ES-I3 (cell line): ENCODE data around the gene HAUS6.
"Not testable (repeated sequence)": the region's sequence is repeated elsewhere in the genome, so short reads cannot be mapped to it uniquely, and the experiment has no call there.

Experiments
- H3K36me3 ChIP-seq: 2 replicates; pipeline ENCODE4 v1.6.1; 2013; ENCODE audit warnings: mild to moderate bottlenecking, low read length, control low read depth, moderate library complexity; ENCODE audit not compliant: insufficient read depth
- H3K4me1 ChIP-seq: 2 replicates; pipeline ENCODE4 v1.6.1; 2013; ENCODE audit warnings: mild to moderate bottlenecking, control low read depth, low read length; ENCODE audit not compliant: insufficient read depth
- H3K9ac ChIP-seq: 2 replicates; pipeline ENCODE4 v1.6.1; 2013; ENCODE audit warnings: low read depth, mild to moderate bottlenecking, low read length, moderate library complexity
- H3K9me3 ChIP-seq: 2 replicates; pipeline ENCODE4 v1.6.1; 2013; ENCODE audit warnings: mild to moderate bottlenecking, low read length, moderate library complexity; ENCODE audit not compliant: control insufficient read depth, insufficient read depth

HAUS6 gene

GRCh38 chr9:19101203-19101602 lies 1.5 kb downstream of the HAUS6 start:
- peak overlapping the region; percentile 80 for H3K9ac ChIP-seq
- H3K4me1 ChIP-seq: peaks cover 6% of the 10 kb centered on the region; the same call in 1 of the 2 replicates

GRCh38 chr9:19097431-19097830 lies 5.3 kb downstream of the HAUS6 start:
- H3K36me3 ChIP-seq: peaks cover 10% of the 10 kb centered on the region; the same call in 1 of the 2 replicates
- not testable (repeated sequence) for H3K9me3 ChIP-seq, H3K4me1 ChIP-seq, H3K9ac ChIP-seq

More at GRCh38 chr9:19101203-19101602, 1.5 kb downstream of the HAUS6 start:
- Histone ChIP-seq H3K36me3 (no peaks in the 10 kb centered on the region), H3K9me3 (no peaks in the 10 kb centered on the region)

- H3K36me3 ChIP-seq: peaks cover 25% of the 10 kb centered on the region
Measured at GRCh38 chr9:19087106-19088000, 15.4 kb downstream of the HAUS6 start.

GRCh38 chr9:19085295-19085694 lies 17.4 kb downstream of the HAUS6 start:
- no peaks in the 10 kb centered on the region for H3K9me3 ChIP-seq
- H3K36me3 ChIP-seq: peaks cover 16% of the 10 kb centered on the region
- H3K4me1 ChIP-seq: no peaks in the 10 kb centered on the region
- H3K9ac ChIP-seq: no peak overlapping the region

More at GRCh38 chr9:19087106-19088000, 15.4 kb downstream of the HAUS6 start:
- H3K4me1 ChIP-seq: no peaks in the 10 kb centered on the region
- no peak overlapping the region for H3K9ac ChIP-seq
- H3K9me3 ChIP-seq: no peaks in the 10 kb centered on the region

- peaks cover 17% of the 10 kb centered on the region for H3K36me3 ChIP-seq
- H3K9ac ChIP-seq: no peak overlapping the region
- no peaks in the 10 kb centered on the region for H3K9me3 ChIP-seq
- no peaks in the 10 kb centered on the region for H3K4me1 ChIP-seq
Measured at GRCh38 chr9:19074836-19075235, 27.9 kb downstream of the HAUS6 start.

GRCh38 chr9:19074229-19074628 lies 28.5 kb downstream of the HAUS6 start:
- Histone ChIP-seq H3K36me3 (peaks cover 22% of the 10 kb centered on the region), H3K4me1 (no peaks in the 10 kb centered on the region), H3K9me3 (no peaks in the 10 kb centered on the region), H3K9ac (no peak overlapping the region)

GRCh38 chr9:19057033-19057432 lies 45.7 kb downstream of the HAUS6 start:
- H3K36me3 ChIP-seq: peaks cover 29% of the 10 kb centered on the region
- H3K9ac ChIP-seq: no peak overlapping the region
- H3K4me1 ChIP-seq: no peaks in the 10 kb centered on the region; the same call in 1 of the 2 replicates
- no peaks in the 10 kb centered on the region for H3K9me3 ChIP-seq

GRCh38 chr9:19050637-19051591 lies 51.8 kb downstream of the HAUS6 start:
- H3K9me3 ChIP-seq: no peaks in the 10 kb centered on the region
- H3K36me3 ChIP-seq: no peaks in the 10 kb centered on the region
- H3K9ac ChIP-seq: peak overlapping the region; percentile 76
- H3K4me1 ChIP-seq: no peaks in the 10 kb centered on the region; the same call in none of the 2 replicates

GRCh38 chr9:19049917-19050636 lies 52.6 kb downstream of the HAUS6 start:
- Histone ChIP-seq H3K9ac (peak overlapping the region; percentile 76), H3K36me3 (no peaks in the 10 kb centered on the region), H3K9me3 (no peaks in the 10 kb centered on the region), H3K4me1 (no peaks in the 10 kb centered on the region; the same call in none of the 2 replicates)

GRCh38 chr9:19048966-19049916 lies 53.5 kb downstream of the HAUS6 start, which contains the start of gene RRAGA:
Gene RRAGA (plus strand): TSS chr9:19049427. CDS start chr9:19049660, 233 bp downstream.
- H3K4me1 ChIP-seq: no peaks in the 10 kb centered on the region; the same call in none of the 2 replicates
- no peaks in the 10 kb centered on the region for H3K36me3 ChIP-seq
- no peaks in the 10 kb centered on the region for H3K9me3 ChIP-seq
- peak within 1 kb of the TSS; percentile 76 for H3K9ac ChIP-seq

GRCh38 chr9:19036611-19037010 lies 66.1 kb downstream of the HAUS6 start:
- Histone ChIP-seq H3K9me3 (peaks cover 3% of the 10 kb centered on the region; the same call in 1 of the 2 replicates), H3K4me1 (no peaks in the 10 kb centered on the region), H3K9ac (no peak overlapping the region), H3K36me3 (no peaks in the 10 kb centered on the region)

GRCh38 chr9:19033015-19033414 lies 69.7 kb downstream of the HAUS6 start, which contains the start of gene SAXO1:
Gene SAXO1 (minus strand): TSS chr9:19033209. CDS start chr9:19032908, 301 bp downstream.
- Histone ChIP-seq H3K4me1 (no peaks in the 10 kb centered on the region), H3K36me3 (no peaks in the 10 kb centered on the region), H3K9ac (no peak within 1 kb of the TSS), H3K9me3 (peaks cover 3% of the 10 kb centered on the region; the same call in 1 of the 2 replicates)

- no peaks in the 10 kb centered on the region for H3K36me3 ChIP-seq
Measured at GRCh38 chr9:19032406-19032805, 70.3 kb downstream of the HAUS6 start.

More at GRCh38 chr9:19032406-19032805, 70.3 kb downstream of the HAUS6 start:
- H3K9ac ChIP-seq: no peak overlapping the region
- no peaks in the 10 kb centered on the region for H3K4me1 ChIP-seq
- H3K9me3 ChIP-seq: peaks cover 3% of the 10 kb centered on the region; the same call in 1 of the 2 replicates
